Measurements from ENCODE around the gene FYCO1.

DNA sequence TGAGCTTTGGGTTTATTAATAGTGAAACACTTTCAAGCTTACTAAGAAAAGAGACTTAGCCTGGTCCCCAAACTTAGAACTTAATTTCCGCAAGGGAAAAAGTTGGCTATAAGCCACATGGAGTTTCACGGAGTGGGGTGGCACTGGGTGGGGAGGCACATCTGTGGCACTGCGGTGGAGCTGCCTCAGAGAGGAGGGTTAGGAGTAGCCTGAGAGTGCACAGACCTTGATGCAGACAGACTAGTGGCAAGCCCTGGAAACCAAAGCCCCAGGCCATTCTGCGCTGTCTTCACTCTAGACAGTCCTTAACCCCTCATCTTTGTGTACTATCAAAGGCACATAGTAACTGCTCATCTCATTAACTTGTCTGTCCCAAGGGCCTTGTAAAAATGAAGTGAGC, 30.4 kb downstream of the FYCO1 start:
- TF ChIP-seq POLR2A (IDR thresholded peaks at IDR 0.05; ENCODE audit: low read length) (no peak), GATA1 (IDR thresholded peaks at IDR 0.05; ENCODE audit: low read depth, low read length) (no peak)

Measured in erythroblast (primary cell).